ENCODE results near the gene ASIC2.

DNA sequence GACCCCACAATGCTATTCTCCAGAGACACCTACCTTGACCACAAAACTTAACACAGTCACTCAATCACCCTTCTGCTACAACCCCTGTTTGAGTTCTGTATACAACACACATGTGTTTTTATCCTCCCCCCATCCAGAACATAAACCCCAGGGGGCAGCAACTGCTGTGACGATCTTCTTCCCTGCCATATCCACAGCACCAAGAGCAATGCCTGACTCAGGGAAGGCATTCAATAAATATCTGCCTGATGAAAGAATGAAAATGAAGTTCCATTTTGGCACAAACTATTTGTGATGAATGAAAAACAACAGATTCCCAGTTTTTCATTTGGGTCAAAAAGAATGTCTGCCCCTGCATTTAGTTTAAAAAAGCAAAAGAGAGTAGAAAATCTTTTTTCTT is 27.0 kb downstream of the ASIC2 start:
- TF ChIP-seq, protein P1, sequence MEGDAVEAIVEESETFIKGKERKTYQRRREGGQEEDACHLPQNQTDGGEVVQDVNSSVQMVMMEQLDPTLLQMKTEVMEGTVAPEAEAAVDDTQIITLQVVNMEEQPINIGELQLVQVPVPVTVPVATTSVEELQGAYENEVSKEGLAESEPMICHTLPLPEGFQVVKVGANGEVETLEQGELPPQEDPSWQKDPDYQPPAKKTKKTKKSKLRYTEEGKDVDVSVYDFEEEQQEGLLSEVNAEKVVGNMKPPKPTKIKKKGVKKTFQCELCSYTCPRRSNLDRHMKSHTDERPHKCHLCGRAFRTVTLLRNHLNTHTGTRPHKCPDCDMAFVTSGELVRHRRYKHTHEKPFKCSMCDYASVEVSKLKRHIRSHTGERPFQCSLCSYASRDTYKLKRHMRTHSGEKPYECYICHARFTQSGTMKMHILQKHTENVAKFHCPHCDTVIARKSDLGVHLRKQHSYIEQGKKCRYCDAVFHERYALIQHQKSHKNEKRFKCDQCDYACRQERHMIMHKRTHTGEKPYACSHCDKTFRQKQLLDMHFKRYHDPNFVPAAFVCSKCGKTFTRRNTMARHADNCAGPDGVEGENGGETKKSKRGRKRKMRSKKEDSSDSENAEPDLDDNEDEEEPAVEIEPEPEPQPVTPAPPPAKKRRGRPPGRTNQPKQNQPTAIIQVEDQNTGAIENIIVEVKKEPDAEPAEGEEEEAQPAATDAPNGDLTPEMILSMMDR (IDR thresholded peaks at IDR 0.05 in 8 of 11, conservative IDR thresholded peaks at IDR 0.05 in 3 of 11) = no peak
- no peak for TF ChIP-seq POLR2AphosphoS5 (IDR thresholded peaks at IDR 0.05)
